ENCODE measurements around the gene TMEM237. TPM values are rescaled to one million over a fixed set of nuclear protein-coding genes. Genes with fewer than 3 reads are reported as not detected.
"Not testable (repeated sequence)": the region's sequence is repeated elsewhere in the genome, so short reads cannot be mapped to it uniquely, and the experiment has no call there.

The TMEM237 gene, protein sequence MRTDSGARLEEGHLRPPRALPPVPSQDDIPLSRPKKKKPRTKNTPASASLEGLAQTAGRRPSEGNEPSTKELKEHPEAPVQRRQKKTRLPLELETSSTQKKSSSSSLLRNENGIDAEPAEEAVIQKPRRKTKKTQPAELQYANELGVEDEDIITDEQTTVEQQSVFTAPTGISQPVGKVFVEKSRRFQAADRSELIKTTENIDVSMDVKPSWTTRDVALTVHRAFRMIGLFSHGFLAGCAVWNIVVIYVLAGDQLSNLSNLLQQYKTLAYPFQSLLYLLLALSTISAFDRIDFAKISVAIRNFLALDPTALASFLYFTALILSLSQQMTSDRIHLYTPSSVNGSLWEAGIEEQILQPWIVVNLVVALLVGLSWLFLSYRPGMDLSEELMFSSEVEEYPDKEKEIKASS
- 132 and 136 TPM in 2 replicates for total RNA-seq (2014; rRNA removed; shearing (Covaris generic))

DNA sequence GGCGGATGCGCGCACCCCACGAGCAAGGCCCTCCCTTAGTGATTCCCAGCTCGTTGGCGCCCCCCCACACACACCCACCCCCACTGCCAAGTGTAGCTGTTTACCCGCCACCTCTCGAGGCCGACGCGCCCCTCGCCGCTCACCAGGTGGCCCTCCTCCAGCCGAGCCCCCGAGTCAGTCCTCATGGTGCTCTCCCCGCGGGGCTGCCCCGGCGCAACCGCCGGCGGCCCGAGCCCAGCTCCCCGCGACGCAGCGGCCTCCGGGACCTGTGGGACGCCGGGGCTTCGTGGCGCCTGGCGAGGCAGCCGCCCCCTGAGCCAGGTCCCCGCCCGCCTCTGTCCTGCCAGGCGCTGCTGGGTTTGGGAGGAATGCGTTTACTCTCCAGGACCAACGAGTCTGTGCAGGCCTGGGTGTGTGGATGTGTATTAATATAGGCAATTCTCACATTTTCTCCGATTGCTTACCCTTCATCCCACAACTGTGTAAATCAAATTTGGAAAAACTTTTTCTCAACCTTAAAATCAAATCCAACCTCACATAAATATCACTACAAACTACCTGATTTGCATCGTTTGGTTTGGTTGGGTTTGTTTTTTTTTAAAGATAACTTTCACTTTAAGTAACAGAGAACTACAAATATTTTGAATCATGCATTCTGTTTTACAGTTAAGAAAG, at the start of gene TMEM237:
Gene TMEM237 (minus strand): TSS at position 288 of the 675 bp plus-strand sequence. CDS start 103 bp downstream, at position 185.
- DNase-seq (ENCODE audit: low read depth) = peak; percentile 57

- DNase-seq (ENCODE audit: low read depth) = no peak
Measured at GRCh38 chr2:201685156-201685555, 41.9 kb upstream of the TMEM237 start.

DNA sequence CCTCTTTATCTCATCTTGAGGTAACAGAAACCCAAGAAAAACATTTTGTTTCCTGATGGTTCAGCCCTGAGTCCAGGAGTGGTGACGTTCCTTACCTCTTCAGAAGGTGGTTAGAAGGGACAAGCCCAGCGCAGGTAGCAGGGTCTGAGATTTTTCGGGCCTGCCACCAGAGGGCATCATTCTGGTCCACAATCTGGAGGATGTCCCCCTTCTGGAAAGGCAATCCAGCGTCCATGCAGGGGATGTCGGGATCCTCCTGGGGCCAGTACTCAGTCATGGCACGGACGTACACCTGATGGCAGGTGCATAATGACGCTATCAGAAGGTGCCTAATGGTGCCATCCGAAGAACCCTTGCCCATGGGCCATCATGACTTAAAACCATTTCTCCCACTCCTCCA, 37.4 kb upstream of the TMEM237 start:
- peak; percentile 44 for DNase-seq (ENCODE audit: low read depth)

DNA sequence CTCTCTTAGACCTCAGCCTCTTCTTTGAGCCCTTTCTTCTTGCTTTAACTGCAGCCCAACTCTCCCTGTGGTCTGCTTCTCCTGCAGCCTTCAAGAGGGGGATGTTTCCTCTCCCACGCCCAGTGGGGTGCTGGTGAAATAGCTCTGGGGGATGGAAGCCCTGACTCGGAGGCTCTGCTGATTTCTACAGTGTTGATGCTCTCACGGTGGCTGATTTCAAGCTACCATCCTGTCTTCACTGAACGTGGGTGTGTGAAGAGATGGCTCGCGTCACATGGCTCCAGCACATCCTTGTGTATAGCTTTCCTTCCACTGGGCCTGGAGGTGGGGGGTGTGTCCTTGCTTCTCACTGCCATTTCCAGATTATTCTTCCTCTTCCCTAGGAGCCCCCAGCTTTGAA, 35.1 kb upstream of the TMEM237 start:
- no peak for DNase-seq (ENCODE audit: low read depth)

- no peak for DNase-seq (ENCODE audit: low read depth)
Measured at GRCh38 chr2:201675454-201675853, 32.2 kb upstream of the TMEM237 start.

GRCh38 chr2:201674794-201675193, 31.5 kb upstream of the TMEM237 start:
- DNase-seq (ENCODE audit: low read depth) = no peak

DNA sequence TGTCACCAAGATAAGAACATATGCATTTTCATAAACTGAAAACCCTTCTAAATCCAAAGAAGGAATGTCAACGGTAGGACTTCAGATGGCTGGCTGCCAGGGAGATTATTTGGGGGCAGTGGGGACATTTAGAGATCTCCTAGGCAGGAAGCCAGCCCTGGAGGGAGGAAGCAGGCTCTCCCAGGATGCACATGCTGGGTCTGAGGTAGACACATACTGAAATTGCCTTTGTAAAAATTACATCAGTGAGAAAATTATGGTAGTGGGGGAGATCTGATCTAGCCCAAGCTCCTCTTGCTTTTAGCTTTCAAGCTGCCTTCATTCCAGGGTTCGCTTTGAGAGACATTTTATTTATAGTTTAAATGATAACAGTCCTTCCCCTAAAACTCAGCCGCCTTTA, 31.0 kb upstream of the TMEM237 start:
- DNase-seq (ENCODE audit: low read depth) = no peak

- no peak for DNase-seq (ENCODE audit: low read depth)
Measured at GRCh38 chr2:201673546-201673945, 30.2 kb upstream of the TMEM237 start.

GRCh38 chr2:201671205-201671604, 27.9 kb upstream of the TMEM237 start:
- not testable (repeated sequence) for DNase-seq (ENCODE audit: low read depth)

DNA sequence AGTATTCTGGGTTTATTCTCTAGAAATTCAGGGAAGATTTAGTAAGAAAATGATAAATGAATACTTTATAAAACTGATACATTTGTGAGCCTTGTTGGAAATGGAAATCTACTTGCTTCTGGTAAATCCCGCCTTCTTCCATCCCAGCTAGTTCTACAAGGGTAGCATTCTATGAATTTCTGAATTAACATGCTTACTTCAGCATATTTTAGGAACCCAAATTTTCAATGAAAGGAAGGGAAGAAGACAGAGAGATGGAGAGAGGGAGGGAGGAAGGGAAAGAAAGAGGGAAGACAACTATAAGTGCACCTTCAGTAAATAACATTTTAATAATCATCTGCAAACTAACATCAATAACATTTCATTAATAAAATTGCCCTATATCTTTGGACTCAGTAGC, 26.6 kb upstream of the TMEM237 start:
- DNase-seq (ENCODE audit: low read depth) = no peak

DNA sequence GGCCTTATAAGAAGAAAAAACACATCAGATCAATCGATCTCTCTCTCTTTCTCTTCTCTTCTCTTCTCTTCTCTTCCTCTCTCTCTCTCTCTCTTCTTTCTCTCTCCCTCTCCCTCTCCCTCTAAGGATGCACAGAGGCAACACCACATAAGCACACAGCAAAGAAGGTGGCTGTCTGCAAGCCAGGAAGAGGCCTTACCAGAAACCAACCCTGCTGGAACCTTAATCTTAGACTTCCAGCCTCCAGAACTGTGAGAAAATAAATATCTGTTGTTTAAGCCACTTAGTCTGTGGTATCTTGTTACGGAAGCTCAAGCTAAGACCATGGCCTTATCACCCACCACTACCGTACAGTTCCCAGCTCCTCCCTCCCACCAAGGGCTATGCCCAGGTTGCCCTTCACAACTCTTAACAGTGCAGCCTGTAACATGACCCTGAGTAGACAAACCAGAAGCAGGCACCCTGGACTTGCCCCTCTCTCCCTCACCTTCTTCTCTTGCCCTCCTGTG, 25.2 kb upstream of the TMEM237 start:
- no peak for DNase-seq (ENCODE audit: low read depth)

DNA sequence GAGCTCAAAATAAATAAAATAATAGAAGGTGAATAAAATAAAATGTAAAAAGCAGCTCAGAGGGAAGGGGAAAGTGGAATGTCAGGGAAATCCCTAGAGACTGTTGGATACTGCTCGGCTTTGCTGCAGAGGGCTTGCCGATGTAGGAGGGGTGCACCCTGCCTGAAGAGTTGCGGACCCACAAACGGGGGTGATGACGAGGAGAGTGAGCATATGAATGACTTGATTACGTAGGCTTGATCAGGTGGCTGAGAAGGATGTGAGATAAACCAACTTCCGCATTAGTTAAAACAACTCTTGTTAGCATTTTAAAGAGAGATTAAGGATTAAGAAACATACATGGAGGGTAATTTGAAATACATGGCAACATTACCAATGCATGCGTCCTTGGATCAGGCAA, 21.0 kb upstream of the TMEM237 start:
- no peak for DNase-seq (ENCODE audit: low read depth)

DNA sequence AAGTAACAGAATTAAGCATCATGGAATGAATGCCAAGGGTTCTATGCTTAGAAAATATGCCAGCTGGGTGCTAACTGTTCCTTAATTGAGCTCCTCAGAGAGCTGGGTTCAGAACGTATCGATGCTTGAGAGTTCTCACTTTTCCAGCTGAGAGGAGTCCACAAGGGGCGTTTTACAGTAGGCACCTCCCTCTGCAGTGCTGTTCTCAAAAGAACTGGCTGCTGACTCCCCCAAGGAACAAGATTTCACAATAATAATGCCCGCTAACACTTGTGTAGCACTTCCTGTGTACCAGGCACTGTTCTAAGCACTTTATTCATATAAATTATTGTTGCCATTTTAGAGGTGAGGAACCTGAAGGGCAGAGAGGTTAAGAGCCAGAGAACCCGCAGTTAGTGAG, 18.1 kb upstream of the TMEM237 start:
- DNase-seq (ENCODE audit: low read depth) = no peak

DNA sequence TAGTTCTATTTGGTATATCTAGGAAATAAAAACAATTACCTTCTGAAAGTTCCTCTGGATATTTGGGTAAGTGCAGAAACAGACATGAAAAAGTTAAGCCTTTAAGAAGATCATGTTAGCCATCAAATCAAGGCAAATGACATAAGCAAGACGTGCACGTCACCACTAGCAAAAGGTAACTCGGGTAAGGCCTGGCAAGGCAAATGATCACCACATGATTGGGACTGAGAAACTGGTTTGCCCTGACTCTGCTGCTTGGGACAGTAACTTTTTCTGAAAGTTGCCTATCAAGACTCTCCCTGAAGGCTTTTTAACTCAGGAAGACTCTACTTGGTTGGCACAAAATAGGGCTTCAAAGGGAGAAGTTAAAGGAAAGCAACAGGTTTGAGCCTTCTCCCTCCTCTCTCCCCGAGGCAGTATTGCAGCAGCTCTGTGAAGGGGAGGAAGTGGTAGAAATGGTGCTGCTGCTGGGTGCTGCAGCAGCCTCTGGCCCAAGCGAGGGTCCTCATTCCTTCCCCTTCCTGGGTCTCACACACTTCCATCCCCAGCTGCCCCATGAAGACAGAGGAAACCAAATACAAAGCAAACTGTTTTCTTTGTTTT, 17.1 kb upstream of the TMEM237 start:
- no peak for DNase-seq (ENCODE audit: low read depth)

GRCh38 chr2:201656740-201657139, 13.4 kb upstream of the TMEM237 start:
- DNase-seq (ENCODE audit: low read depth) = no peak

DNA sequence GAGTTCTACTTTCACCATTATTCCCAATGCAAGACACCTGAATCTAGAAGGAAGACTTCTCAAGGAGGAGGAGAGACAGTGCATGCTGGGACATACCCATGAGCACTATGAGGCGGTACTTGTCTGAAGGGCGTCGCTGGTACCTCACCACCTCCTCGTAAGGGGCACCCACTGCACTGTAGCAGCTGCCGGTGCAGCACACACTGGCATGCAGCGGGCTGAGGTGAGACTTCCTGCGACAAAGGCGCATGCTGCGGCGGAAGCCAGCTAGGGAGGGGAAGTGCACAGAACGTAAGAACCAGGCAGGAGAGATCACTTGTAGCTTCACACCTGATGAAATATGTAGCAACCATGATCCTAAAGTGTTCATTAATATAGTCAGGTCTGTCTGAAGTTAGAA, 12.8 kb upstream of the TMEM237 start:
- no peak for DNase-seq (ENCODE audit: low read depth)

DNA sequence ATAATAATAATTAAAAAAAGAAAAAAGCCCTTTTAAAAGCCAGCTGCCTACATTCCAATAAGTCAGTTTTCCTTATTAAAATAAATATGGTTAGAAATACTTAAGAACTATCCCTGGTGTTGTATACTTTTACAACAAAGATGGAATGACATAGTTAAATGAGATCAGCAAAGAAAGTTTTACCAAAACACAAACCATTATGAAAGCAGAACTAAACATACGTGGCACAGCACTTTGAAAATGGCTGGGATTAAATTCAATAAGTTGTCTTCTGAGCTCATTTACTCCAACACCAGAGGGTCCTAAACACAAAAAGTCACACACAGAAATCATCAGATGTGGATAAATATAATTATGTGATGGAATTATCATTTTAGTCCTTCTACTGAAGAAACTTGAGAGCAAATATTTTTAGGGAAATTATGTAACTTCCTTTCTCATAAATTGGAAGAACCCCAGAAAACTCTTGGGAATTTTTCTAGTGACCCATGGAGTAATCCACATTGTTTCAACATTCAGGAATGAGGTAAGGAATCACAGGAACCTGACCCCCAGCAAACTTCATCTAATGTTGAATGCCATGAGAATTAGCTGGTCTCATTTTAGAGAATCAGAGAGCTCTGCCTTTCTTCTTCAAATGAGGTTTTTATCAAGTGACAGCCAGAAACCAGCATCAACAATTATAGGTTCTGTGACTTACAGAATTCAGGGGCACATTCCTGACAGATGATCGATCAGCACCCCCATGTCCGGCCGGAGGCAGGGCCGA, 11.5 kb upstream of the TMEM237 start:
- DNase-seq (ENCODE audit: low read depth) = peak; percentile 55

DNA sequence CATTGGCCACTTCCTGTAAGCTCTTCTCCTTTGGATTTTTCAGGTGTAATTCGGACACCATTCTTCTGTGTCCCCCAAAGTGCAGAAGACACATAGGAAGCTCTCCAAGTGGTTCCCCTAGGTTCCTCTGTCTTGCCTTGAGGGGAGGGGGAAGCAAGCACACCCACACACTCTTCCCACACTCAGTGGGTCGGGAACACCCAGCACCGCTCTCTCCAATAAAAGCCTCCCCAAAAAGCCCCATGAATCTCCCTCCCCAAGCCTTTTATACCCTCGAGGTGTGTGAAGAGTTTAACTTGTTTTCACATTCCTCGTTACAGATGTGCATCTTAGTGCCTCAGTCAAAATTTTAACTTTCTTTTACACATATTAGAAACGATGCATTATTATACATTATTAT, 9.9 kb upstream of the TMEM237 start:
- DNase-seq (ENCODE audit: low read depth) = no peak

- DNase-seq (ENCODE audit: low read depth) = no peak
Measured at GRCh38 chr2:201649442-201649841, 6.1 kb upstream of the TMEM237 start.

DNA sequence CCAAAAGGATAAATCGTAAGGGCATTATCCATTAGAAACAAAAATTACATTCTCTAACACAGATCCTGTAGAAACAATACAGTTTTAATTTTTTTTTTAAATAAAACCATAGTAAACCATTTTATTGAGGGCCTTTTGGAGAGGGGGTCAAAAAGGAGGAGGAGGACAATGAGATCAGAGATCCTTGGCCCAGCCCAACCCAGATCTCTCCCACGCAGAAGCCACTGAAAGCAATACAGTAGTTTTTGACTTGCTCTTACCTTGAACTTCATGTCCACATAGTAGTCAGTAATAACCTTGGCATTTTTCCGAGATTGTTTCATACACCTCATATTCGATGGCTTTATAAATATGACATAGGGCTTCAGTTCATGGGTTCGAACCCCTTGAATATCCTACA, 4.1 kb upstream of the TMEM237 start:
- DNase-seq (ENCODE audit: low read depth) = no peak

GRCh38 chr2:201644001-201644400, 698 bp upstream of the TMEM237 start:
- DNase-seq (ENCODE audit: low read depth) = peak; percentile 69

Data from RPMI7951 (cell line).